ENCODE results near the gene ABR.
"Not testable (repeated sequence)": the region's sequence is repeated elsewhere in the genome, so short reads cannot be mapped to it uniquely, and the experiment has no call there.

Gene ABR

DNA sequence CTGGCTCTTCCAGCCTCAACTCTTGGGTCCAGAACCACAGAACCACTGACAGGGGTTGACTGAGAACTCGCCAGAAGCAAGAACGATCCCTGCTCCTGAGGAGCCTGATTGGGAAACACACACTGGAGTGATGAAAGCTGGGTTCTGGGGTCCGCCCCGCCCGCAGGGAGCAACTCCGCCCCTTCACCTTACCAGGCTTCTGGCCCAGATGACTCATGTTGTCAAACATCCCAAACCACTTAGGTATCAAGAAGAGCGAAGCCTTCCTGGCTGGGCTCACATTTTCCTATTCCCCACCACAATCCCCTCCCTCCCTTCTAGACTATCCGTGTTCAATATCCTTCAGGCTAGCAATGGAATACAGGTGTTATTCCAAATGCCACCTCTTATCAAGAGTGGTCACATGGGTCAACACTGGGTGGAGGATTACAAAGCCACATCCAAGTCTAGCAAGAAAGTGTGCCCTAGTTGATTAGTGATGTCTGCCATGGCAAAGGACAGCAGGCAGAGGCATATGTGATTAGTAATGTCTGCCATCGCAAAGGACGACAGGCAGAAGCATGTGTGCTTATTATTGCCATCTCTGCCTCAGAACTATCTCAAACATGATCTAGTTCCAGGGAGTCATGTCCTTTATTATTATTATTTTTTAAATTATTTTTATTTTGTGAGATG lies 112.4 kb downstream of the ABR start:
- no peak for DNase-seq

DNA sequence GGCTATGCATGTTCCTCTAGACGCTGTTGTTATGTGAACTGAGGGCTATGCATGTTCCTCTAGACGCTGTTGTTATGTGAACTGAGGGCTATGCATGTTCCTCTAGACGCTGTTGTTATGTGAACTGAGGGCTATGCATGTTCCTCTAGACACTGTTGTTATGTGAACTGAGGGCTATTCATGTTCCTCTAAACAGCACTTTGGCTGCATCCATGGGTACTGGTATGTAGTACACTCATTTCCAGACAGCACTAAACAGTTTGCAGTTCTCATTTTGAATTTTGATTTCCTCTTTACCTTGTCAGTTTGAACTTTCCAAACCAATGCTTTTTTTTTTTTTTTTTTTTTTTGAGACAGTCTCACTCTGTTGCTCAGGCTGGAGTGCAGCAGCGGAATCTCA lies 114.4 kb downstream of the ABR start:
- not testable (repeated sequence) for DNase-seq

DNA sequence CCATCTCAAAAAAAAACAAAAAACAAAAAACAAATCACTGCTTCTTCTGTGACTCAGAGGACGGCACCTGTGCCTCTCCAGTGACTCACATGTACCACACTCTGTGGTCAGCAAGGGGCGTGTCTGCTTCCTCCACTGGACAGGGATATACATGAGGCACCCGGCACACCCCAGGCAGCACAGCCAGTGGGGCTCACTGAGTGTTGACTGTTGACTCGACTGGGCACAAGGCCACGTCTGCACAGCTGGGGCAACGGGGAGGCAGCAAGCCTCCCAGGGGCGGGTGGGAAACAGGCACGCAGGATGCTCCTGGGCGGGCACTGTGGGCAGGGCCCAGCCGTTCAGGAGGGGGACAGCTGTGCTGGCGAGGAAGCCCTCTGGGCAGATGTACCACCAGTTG lies 118.8 kb downstream of the ABR start:
- no peak for DNase-seq

DNA sequence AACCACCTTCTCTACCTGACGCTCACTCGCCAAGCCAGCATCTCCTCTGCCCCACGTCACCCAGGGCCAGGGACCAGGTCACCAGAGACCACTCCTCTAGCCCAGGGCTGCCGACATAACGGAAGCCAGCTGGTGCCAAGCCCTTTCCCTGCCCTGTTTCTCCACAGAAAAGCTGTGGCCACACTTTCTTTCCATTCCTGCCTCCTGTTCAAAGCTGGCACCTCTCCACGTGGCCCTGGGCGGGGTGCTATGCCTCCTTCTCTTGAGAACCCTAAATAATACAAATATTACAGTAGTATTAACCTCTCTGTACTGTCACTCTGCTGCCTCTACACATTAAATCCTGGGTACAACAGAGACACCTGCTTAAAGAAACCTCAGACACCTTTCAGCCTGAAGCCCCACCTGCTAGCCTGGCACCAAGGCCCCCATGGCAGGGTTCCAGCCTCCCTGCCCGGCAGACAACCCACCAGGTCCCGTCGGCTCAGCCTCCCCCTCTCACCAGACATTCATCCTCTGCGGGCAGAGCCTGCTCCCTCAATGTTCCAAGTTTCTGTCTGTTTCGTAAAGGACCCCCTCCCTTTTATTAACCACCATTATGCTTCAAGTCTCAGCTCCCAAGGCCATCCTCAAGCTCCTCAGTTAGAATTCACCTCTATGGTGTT lies 120.5 kb downstream of the ABR start:
- DNase-seq, result no peak

DNA sequence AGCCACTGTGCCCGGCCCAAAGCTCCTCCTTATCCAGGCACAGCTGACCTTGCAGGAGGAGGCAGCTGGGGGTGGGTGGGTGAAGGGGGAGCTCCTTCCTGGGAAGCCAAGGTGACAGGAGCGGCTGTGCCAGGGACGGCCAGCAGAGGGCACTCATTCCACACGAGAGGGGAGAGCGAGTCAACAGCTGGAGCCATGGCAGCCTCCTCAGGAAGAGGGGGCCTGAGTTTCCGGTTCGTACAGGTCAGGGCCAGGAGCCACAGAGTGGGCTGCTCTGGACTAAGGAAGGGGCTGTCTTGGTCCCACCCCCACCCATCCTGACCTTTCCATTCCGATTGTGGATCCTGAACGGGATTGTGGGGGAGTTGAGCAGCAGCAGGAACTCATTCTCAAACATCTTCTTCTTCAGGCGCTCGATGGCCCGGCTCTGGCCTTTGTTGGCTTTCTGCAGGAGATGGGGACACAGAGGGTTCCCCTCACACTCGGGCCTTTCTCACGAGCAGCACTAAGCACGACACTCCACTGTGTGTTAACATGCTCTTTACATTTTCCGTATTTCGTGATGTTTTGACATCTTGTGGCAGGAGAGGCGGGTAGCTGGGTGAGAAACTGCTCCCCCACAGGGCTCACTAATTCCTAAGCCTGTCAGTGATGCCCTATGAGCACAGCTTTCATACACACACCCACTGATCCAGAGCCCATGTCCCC lies 121.2 kb downstream of the ABR start:
- no peak for DNase-seq

DNA sequence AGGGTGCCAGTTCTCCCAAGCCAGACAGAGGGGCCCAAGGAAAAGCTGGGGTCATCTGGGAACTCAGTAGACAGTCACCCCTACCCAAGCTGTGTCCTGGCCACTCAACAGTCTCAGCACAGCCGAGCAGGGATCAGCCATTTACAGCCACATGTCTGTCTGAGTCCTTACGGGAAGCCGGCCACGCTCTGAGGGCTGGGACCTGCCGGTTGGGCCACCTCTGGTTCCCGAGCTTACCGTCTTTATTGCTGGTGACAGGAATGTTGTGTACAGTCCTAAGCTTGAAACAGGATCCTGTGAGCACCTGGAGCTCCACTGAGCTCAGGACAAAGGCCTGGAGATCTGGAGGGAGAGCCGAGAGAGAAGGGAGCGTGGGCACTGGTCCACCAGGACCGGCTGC lies 123.0 kb downstream of the ABR start:
- DNase-seq, result no peak

DNA sequence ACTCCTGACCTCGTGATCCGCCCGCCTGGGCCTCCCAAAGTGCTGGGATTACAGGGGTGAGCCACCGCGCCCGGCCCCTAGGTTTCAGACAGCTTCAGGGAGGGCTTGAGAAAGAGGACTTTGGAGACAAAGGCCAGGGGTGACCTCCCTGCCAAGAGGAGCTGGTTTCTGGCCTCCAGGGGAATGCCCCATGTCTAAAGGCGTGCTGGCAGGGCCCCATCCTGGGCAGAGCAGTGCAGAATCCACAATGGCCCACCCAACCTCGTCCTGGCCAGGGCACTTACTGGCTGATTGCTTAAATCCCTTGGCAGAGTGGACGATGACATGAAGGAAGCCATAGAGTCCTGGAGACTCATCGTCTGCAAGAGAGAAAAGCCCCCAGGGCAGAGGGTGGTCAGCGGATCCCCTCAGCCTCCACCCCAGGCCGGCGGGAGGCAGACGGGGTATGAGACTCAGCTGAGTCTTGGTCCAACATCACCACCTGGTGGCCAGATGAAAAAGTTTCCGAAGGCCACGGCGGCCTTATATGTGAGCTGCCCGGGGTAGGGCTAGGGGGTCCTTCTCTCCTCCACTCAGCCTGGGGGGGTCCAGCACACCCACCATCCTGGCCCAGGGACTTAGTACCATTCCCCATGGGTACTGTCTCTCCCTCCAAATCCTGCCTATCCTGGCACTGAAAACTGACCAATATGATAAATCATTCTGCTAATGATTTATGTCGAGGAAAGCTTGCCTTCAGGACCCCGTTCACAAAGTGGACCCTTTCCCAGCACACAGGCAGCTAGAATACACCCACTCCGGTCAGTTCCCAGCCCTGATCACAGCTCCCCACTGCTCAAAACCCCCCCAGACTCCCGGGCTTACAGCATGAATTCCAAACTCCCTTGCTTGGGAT lies 123.8 kb downstream of the ABR start:
- no peak for DNase-seq

DNA sequence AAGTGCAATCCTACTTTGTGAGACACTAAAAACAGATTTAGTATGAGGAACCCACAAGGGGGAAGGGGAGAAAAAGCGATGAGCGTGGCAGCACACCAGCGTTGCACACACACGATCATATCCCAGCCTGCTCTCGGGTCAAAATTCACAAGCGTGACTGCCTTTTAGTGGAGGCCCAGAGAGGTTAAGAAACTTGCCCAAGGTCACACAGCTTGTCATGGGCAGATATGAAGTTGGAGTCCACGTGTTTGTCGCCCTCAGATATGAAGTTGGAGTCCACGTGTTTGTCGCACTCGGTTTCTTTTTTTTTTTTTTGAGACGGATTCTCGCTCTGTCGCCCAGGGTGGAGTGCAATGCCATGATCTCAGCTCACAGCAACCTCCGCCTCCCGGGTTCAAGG lies 124.5 kb downstream of the ABR start:
- no peak for DNase-seq

DNA sequence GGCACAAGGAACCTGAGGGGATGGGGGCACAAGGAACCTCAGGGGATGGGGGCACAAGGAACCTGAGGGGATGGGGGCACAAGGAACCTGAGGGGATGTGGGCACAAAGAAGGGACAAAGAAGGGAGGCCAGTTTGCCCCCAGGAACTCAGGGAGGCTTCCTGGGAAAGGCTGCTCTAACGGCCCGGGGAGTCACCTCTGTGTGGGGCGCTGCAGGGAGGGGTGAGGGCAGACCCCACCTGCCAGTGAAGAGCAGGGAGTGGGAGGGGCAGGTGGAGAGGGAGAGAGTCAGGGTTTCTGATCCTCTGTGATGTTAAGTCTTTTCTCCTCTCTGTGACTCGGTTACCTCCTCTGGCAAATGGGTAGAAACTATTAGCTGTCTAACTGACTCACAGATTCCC lies 125.1 kb downstream of the ABR start:
- no peak for DNase-seq

DNA sequence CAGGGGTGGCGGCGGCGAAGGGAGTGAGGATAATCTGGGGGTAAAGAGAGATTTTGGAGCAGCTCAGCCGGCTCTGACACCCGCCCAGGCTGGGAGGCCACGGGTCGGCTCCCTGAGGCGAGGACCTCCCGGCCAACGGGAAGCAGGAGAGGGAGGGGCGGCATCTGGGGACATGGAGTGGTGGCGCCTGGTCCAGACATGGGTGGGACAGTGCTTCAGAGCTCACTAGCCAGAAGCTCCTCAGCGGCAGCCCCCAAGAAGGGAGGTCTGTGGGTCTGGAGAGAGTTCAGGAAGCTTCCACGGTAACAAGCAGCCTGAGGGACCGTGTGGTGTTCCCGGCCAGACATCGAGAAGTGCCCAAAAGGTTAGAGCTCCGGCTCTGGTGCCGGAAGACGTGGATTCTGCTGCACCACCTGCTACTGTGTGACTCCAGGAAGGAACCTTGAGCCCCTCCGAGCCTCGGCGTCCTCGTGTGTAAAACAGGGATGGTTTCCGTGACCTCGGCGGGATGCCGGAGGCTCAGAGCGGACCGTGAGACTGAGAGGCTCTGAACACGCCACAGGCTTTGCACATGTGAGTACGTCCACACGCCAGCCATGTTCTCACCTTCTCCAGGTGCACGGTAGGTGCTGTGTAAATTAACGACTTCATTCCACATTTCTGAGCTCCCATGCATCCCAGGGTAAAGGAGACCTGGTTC lies 126.0 kb downstream of the ABR start:
- DNase-seq, result no peak

DNA sequence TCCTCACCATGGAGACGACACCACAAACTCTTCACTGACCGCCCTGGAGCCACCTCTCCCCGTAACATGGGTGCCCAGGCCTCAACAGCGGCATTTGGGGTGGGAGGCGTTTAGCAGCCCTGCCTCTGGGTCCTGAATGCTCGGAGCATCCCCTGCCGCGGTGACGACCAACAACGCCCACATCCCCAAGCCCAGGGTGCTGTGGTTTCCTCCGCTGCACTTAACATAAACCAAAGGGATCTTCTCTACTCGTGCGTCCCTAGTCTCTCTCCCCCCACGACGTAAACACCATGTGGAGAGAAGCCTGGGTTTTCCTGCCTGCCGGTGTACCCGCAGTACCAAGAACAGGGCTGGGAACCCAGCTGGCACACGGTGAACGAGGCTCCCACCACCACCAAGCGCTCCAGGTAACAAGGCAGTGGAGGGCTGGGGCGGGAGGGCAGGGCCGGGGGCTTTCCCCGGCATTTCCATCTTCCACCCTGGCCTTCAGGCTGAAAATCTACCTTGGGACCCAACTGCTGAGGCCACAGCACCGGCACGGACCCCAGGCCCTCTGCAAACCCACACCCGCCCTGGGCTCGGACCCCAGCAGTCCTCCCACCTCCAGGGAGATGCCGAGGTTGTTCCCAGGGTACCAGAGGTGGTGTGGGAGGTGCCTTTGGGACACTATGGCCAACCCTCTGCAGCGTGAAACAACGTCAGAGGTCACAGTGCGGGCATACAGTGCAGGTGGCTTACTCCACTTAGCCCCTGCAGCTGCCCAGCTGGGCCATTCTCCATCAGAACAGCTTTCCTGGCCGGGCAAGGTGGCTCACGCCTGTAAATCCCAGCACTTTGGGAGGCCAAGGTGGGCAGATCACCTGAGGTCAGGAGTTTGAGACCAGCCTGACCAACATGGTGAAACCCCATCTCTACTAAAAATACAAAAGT lies 128.5 kb downstream of the ABR start:
- DNase-seq, result no peak

DNA sequence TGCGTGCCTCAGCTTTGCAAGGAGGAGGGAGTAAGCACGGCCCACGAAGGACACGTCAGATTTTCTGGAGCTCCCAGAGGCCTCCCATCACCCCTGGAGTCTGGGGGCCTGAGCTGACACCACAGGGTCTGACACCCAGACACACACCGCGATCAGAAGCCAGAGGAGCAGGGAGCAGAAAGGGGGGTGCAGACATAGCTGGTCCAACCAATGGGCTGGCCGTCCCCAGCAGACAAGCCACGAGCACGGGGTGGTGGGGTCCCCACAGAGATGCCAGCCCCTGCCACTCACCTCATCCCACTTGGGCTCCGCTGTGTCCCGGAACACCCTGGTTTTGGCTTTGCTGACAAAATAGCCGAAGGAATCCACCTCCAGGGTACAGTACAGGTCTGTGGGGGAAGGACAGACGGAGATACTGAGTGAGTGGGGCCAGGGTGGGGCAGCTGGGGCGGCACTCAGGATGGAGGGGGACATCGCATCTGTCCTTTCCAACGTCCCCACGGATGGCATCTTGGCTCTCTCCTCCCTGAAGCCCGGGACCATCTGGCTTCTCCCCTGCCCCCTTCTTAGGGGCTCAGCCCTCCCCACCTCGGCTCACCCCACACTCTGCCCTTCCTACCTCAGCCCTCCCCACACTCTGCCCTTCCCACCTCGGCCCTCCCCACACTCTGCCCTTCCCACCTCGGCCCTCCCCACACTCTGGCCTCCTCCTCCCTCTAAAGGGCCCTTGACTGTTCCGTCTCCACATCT lies 129.4 kb downstream of the ABR start:
- DNase-seq, result no peak

DNA sequence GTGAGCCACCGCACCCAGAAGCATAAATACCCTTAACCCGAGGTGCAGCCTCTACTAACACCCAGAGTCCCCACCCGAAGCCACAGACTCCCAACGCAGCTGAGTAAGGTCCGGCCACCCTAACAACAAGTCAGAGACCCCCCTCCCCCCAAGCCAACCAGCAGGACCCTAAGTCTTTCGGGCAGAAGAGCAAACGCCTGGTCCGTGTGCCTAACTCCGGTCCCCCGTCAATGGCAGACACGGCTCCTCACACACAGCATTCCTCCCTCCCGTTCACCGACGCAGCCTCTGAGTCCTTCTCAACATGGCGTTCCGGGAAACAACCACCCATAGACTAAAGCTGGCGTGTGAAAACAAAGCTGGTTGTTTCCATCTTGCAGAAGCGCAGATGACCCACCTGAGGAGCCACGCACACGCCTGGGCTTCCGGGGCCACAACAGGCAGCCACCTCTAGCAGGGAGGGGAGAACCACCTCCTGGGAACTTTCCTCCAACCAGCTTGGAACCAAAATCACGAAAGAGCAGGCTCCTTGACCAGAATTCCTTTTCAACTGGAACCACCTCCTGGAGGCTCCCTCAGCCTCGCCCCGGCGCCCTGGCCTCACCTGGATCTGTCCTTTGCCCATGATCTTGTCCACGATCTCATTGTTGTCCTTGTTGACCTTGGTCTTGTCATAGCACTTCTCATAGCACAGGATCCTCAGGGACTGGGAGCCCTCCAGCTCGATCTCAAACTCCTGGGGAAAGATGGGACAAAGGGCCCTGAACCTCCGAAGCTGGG lies 130.1 kb downstream of the ABR start:
- DNase-seq, result no peak

DNA sequence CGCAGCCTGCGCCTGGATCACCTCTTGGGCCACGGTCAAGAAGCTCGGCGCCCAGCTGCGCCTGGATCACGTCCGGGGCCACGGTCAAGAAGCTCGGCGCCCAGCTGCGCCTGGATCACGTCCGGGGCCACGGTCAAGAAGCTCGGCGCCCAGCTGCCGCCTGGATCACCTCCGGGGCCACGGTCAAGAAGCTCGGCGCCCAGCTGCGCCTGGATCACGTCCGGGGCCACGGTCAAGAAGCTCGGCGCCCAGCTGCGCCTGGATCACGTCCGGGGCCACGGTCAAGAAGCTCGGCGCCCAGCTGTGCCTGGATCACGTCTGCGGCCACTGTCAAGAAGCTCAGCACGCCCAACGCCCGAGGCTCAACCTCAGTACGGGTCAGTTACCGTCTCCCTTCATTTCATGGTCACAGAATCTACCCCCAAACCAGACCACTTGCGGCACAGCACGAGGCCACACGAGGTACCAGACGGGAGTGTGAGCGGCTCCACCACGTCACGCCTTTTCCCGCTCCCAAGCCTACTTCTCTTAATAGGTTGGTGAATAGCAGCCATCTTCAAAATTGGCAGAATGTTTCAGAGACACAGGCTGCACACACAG lies 131.2 kb downstream of the ABR start:
- not testable (repeated sequence) for DNase-seq

DNA sequence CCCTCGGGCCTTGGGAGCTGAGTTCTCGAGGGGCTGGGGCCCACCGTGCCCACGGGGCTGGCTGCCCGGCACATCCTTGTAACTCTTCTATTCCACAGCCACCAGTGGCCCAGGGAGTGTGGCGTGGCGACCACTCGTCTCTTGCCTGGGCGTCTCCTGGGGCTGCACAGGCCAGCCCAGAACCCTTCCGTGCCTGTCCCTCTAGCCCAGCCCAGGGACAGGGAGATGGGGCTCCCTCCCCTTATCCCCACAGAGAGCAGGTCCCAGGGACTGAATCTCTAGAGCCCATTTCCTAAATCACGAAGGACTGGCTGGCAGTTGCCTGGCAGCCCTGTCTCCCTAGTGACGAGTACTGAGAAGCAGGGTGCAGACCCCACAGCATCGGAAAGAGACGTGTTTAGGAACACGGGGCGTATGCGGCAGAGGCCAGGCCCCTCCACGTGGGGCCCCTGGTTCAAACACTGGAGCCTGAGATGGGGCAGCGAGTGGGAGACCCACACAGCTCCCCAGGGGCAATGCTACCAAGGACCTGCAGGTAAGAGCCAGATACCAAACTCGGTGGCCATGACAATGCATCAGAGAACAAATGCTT lies 131.8 kb downstream of the ABR start:
- no peak for DNase-seq

DNA sequence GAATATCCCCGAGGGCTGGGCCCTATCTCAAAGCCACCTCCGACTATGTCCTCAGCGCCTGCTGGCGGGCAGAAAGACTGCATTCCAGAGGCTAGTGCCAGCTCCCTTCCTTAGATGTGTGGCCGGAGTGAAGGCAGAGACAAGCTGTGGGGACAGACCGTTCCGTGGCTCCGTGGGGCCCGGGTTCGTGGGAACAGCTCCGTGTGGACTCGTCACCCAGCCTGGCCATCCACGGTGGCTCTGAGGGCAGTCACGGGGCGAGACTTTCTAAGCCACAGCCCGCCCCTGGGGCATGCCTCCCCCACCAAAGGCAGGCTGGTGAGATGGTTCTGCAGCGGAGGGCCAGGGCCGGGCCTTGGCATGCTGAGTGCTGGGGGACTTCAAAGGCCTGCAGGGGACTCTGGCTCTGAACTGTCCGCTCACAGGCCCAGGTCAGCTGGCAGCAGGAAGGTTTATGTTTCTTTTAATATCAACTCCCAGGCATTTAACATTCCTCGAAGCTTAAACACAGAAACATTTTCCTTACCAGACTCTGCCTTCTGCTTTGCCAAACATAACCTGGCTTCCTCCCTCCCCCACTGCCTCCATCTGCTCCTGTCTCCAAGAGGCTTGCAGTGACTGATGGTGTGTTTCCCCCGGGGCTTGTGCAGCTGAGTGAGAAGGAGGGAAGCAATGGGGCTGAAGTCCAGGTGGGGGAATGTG lies 132.5 kb downstream of the ABR start:
- DNase-seq, result no peak

DNA sequence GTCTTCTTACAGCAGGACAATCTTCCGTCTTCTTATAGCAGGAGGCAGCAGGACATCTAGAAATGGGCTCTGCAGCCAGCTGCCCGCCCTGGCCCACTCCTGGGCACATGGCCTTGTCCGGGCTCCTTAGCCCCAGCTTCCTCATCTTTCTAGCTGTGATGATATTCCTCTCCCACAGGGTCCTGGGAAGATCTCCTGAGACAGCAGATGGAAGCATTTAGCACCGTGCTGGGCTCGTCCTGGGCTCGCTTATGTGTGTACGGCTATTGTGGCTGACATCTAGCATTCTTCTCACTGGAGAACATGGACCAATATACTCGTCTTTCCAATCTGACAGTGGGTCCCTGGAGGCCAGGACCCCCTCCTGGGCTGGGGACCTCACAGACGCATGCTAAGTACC lies 134.3 kb downstream of the ABR start:
- DNase-seq, result no peak

DNA sequence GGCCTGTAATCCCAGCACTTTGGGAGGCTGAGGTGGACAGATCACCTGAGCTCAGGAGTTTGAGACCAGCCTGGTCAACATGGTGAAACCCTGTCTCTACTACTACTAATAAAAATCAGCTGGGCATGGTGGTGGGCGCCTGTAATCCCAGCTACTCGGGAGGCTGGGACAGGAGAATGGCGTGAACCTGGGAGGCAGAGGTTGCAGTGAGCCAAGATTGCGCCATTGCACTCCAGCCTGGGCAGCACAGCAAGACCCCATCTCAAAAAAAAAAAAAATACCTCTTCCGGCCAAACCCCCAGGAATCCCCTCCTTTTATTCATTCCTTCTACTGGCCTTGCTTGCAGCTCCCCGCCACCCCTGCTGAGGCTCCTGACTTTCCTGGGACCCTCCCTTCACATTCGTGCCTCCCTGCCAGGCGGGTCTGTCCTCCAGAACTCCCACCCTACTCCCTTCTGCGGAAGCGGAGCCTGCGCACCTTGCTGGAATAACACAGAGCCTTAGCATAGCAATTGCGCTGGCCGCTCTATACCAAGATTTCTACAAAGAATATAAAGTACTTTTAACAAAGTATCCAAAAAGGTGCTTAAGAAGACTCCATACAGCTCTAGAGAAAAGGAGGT lies 135.3 kb downstream of the ABR start:
- not testable (repeated sequence) for DNase-seq
